SK-N-MC (cell line): Measurements from ENCODE around the gene RTN4RL2.

Experiments used
- EZH2 ChIP-seq: fragments of 200-600 bp; sonication (generic); IDR thresholded peaks from one replicate; pipeline ENCODE4 v1.6.1; 2017; ENCODE audit warnings: antibody characterized with exemption
- POLR2AphosphoS5 ChIP-seq: IDR thresholded peaks from 2 replicates; pipeline ENCODE4 v1.6.1; 2012; ENCODE audit warnings: mild to moderate bottlenecking, low read depth, low read length, borderline replicate concordance

- TF ChIP-seq POLR2AphosphoS5 (no peak), EZH2 (no peak)
These were observed 43.9 kb upstream of the RTN4RL2 start for GRCh38 chr11:57416436-57416835.
